Testis (tissue), 3 donors: Measurements from ENCODE around the gene CELF2. TPM values are rescaled to one million over a fixed set of nuclear protein-coding genes. Genes with fewer than 3 reads are reported as not detected.

ENCODE experiments used
- DNase-seq: peaks from one replicate; pipeline ENCODE4 v3.0.0-alpha.2; 2019
- H3K27ac ChIP-seq, 2 donors: fragments of 200-600 bp; sonication (generic); one replicate each; pipeline ENCODE4 v1.5.1; 2019
- H3K27me3 ChIP-seq: fragments of 200-600 bp; sonication (generic); one replicate; pipeline ENCODE4 v1.5.1; 2019
- H3K36me3 ChIP-seq: fragments of 200-600 bp; sonication (generic); one replicate; pipeline ENCODE4 v1.5.1; 2017; ENCODE audit warnings: low read depth; ENCODE audit errors: missing control alignments
- H3K4me1 ChIP-seq: fragments of 200-600 bp; sonication (generic); one replicate; pipeline ENCODE4 v1.5.1; 2019
- H3K4me3 ChIP-seq, 2 donors: fragments of 200-600 bp; sonication (generic); one replicate each; pipeline ENCODE4 v1.5.1; 2017 to 2019
- H3K9me3 ChIP-seq: fragments of 200-600 bp; sonication (generic); one replicate; pipeline ENCODE4 v1.5.1; 2017
- CTCF ChIP-seq, 3 experiments: fragments of 450-650 bp in 2 of 3; fragments of 200-600 bp in 1 of 3; sonication (generic) in 1 of 3; IDR thresholded peaks; one replicate each; pipeline ENCODE4 v1.5.1; 2016 to 2019; ENCODE audit warnings: antibody characterized with exemption in 3 of 3, mild to moderate bottlenecking in 2 of 3, moderate library complexity in 1 of 3
- POLR2A ChIP-seq: fragments of 450-650 bp; IDR thresholded peaks from one replicate; pipeline ENCODE4 v1.6.1; 2017; ENCODE audit warnings: antibody characterized with exemption, mild to moderate bottlenecking, moderate library complexity
- WGBS, 2 donors: methylation state at CpG; one replicate each; pipeline ENCODE4 v1.1.5; 2018; 5-methylcytosine and 5-hydroxymethylcytosine counted together
- intact Hi-C: fragments of 100-400 bp; cut with DNase I; formaldehyde crosslinking; loops from one replicate; pipeline ENCODE4 v1.15.1; 2023; ENCODE audit warnings: low total_unique reads
- polyA plus RNA-seq: library from polyadenylated mRNA; stranded (reverse); fragments of 350-450 nt; fragmentation: Illumina TruSeq; extraction: RNeasy Lipid Tissue Mini Kit (QIAGEN cat#74804); gene quantifications from one replicate; pipeline ENCODE4 v1.2.3, GENCODE V29; 2014; ENCODE audit warnings: low read depth, low replicate concordance; ENCODE audit not compliant: insufficient read depth
- total RNA-seq, 2 donors: library from RNA; depleted of rRNA; stranded (reverse); fragments of >200 nt; gene quantifications; one replicate each; pipeline ENCODE4 v1.2.3, GENCODE V29; 2016

CELF2 gene
- total and polyA plus RNA-seq, 3 donors from 2014 or later: 17.5 to 41.6 (median 27.8) TPM

DNA sequence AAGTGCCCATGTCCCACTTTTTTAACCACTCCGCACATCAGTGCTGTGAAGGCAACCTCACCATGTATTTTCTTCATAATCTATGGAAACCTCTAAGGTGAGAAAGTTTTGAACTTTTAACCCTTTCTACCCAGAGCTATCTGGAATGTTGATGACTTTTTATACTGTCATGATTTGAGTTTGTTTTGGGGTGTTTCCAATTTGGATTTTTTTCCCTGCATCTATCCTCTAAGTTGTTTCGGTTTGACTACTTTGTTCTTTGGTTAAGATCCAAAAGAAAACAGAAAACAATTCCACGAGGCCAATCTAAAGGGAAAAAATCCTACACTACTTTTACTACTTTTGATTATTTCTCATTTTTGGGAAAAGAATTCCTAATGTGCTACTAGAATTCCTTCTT, 314.1 kb downstream of the CELF2 start:
- peaks cover 36% of the 10 kb centered on the region for H3K4me1 ChIP-seq

DNA sequence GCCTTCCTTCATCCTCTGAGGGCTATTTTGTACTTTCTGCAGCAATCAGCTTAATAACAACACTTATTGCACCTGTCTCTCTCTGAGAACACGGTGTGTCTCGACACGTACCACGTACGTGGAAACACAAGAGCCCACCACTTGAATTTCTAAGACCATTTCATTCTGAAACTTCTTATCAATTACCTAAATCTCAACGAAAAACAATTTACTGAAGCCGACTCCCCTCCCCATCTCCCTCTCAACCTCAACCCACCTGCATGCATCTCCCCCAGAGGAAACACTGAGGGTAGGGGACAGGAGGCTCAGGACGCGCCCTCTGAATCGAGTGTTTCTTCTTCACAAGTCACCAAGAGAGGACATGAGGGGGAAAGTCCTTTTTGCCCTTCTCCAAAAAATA, 315.2 kb downstream of the CELF2 start:
- H3K4me1 ChIP-seq: peaks cover 36% of the 10 kb centered on the region
- WGBS, 2 donors: 91 to 96% methylated on average over 10 of the region's 10 CpGs

More for the DNA sequence above, 314.1 kb downstream of the CELF2 start:
- no peaks in the 10 kb centered on the region for H3K9me3 ChIP-seq
- no peaks in the 10 kb centered on the region for H3K36me3 ChIP-seq
- intact Hi-C loops: no loop called here
- TF ChIP-seq CTCF (IDR thresholded peaks at IDR 0.05) (no peak), POLR2A (no peak)
- H3K27me3 ChIP-seq: no peaks in the 10 kb centered on the region
- WGBS, 2 donors: 32 to 48% methylated on average over 3 of the region's 3 CpGs
- DNase-seq: no peak
- no peak overlapping the region for H3K27ac ChIP-seq
- H3K4me3 ChIP-seq: no peak overlapping the region

GRCh38 chr10:11334436-11334835, 316.8 kb downstream of the CELF2 start:
- DNase-seq: no peak
- intact Hi-C loops: no loop called here
- H3K4me3 ChIP-seq: no peak overlapping the region
- no peaks in the 10 kb centered on the region for H3K27me3 ChIP-seq
- peaks cover 23% of the 10 kb centered on the region for H3K4me1 ChIP-seq
- WGBS, 2 donors: 82 to 85% methylated on average over 8 of the region's 8 CpGs
- H3K9me3 ChIP-seq: no peaks in the 10 kb centered on the region
- no peaks in the 10 kb centered on the region for H3K36me3 ChIP-seq
- H3K27ac ChIP-seq: no peak overlapping the region
- TF ChIP-seq POLR2A (no peak), CTCF (IDR thresholded peaks at IDR 0.05) (no peak)

More for the DNA sequence above, 315.2 kb downstream of the CELF2 start:
- H3K9me3 ChIP-seq: no peaks in the 10 kb centered on the region
- TF ChIP-seq CTCF (IDR thresholded peaks at IDR 0.05) (no peak), POLR2A (no peak)
- DNase-seq: no peak
- H3K4me3 ChIP-seq: no peak overlapping the region
- intact Hi-C loops: no loop called here
- H3K36me3 ChIP-seq: no peaks in the 10 kb centered on the region
- H3K27me3 ChIP-seq: no peaks in the 10 kb centered on the region
- H3K27ac ChIP-seq: no peak overlapping the region

DNA sequence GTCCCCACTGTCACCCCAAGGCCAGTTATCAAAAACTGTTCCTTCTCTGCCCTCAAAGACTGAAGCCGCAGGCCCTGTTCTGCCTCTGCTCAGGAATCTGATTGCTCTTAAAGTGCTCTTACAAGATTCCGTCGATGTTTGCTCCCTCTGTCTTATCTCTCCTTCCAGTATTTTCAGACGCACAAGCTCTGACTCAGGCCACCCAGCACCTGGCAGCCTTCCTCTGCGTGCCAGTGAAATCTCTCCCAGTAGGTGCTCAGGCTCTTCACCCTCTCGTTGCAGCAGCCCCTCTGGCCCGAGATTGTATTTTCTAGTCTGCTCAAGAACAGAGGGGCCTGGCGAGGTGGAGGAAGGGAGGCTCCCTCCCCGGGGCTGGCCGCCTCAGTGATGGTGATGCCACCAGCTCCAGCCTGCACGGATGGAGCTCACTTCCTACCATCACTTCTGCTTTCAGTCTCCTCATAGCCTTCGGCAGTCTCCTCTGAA, 317.5 kb downstream of the CELF2 start:
- no peak for TF ChIP-seq POLR2A
- TF ChIP-seq CTCF (IDR thresholded peaks at IDR 0.05): no peak
- Histone ChIP-seq H3K27ac (no peak overlapping the region), H3K27me3 (no peaks in the 10 kb centered on the region), H3K36me3 (no peaks in the 10 kb centered on the region), H3K4me1 (peaks cover 15% of the 10 kb centered on the region), H3K4me3 (no peak overlapping the region), H3K9me3 (no peaks in the 10 kb centered on the region)
- intact Hi-C loops: no loop called here
- WGBS, 2 donors: 62 to 74% methylated on average over 12 of the region's 12 CpGs
- DNase-seq: no peak

DNA sequence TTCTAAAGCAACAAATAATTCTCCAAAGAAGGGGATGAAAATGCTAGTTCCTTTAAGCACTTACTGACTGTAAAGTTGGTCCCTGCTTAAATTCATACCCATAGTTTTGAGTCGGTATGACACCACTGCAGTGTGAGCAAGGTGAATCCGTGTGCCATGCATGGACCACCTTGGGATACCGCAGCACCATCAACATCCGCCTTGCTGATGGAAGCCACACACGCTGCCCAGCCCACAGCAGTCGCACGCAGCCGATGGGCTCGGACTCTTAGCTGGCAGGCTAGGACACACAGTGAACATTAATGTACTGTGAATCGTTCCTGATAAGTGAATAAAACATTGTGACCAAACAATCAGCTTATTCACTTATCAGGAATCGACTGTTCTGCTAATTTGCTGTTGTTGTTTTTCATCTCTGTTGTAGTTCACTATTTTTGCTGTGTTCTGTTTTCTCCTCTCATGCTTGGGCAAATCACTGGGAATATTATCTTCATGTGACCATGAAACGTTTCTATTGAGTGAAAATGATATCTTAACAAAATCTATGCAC, 318.3 kb downstream of the CELF2 start:
- Histone ChIP-seq H3K4me1 (peaks cover 9% of the 10 kb centered on the region), H3K27me3 (no peaks in the 10 kb centered on the region), H3K4me3 (no peak overlapping the region), H3K9me3 (no peaks in the 10 kb centered on the region), H3K27ac (no peak overlapping the region), H3K36me3 (no peaks in the 10 kb centered on the region)
- intact Hi-C loops: no loop called here
- DNase-seq: no peak
- 81 to 90% methylated on average over 12 of the region's 12 CpGs for WGBS, 2 donors
- TF ChIP-seq POLR2A: no peak
- TF ChIP-seq CTCF (IDR thresholded peaks at IDR 0.05): no peak
